DOHH2 (cell line): ENCODE measurements around the gene REEP3.

Experiments used
- H3F3A ChIP-seq: fragments of 200-600 bp; sonication (generic), shearing (Covaris generic); 2 replicates; pipeline ENCODE4 v1.6.0; 2016; ENCODE audit warnings: antibody characterized with exemption, mild to moderate bottlenecking; ENCODE audit not compliant: control insufficient read depth, insufficient read depth
- H3K27ac ChIP-seq: fragments of 200-600 bp; sonication (generic); 2 replicates; pipeline ENCODE4 v1.5.1; 2014; ENCODE audit warnings: low read depth, mild to moderate bottlenecking, low read length, moderate library complexity
- H3K27me3 ChIP-seq: fragments of 200-600 bp; sonication (generic); 2 replicates; pipeline ENCODE4 v1.6.1; 2014; ENCODE audit warnings: mild to moderate bottlenecking, low read length, mixed read lengths; ENCODE audit not compliant: control insufficient read depth
- H3K36me3 ChIP-seq: fragments of 200-600 bp; sonication (generic); 2 replicates; pipeline ENCODE4 v1.6.1; 2014; ENCODE audit warnings: mild to moderate bottlenecking, low read length, moderate library complexity, mixed read lengths; ENCODE audit not compliant: control insufficient read depth
- H3K4me1 ChIP-seq: fragments of 200-600 bp; sonication (generic); 2 replicates; pipeline ENCODE4 v1.6.1; 2014; ENCODE audit warnings: mild to moderate bottlenecking, low read length, mixed read lengths; ENCODE audit not compliant: control insufficient read depth
- H3K4me2 ChIP-seq: fragments of 200-600 bp; sonication (generic); 2 replicates; pipeline ENCODE4 v1.6.0; 2014; ENCODE audit warnings: mild to moderate bottlenecking, low read length, moderate library complexity
- H3K4me3 ChIP-seq: fragments of 200-600 bp; sonication (generic); 2 replicates; pipeline ENCODE4 v1.5.1; 2014; ENCODE audit warnings: mild to moderate bottlenecking, low read length, mixed read lengths
- H3K79me2 ChIP-seq: fragments of 200-600 bp; sonication (generic); 2 replicates; pipeline ENCODE4 v1.6.1; 2014; ENCODE audit warnings: mild to moderate bottlenecking, low read length, mixed read lengths; ENCODE audit not compliant: control insufficient read depth
- H3K9me2 ChIP-seq: fragments of 200-600 bp; sonication (generic); replicated peaks from 2 replicates; pipeline ENCODE4 v1.6.1; 2014; ENCODE audit warnings: mild to moderate bottlenecking, low read length, mixed read lengths; ENCODE audit not compliant: control insufficient read depth
- H3K9me3 ChIP-seq: fragments of 200-600 bp; sonication (generic); 2 replicates; pipeline ENCODE4 v1.6.1; 2014; ENCODE audit warnings: antibody characterized with exemption, low read length, mixed read lengths; ENCODE audit not compliant: control insufficient read depth, insufficient read depth
- H4K20me1 ChIP-seq: fragments of 200-600 bp; sonication (generic); 2 replicates; pipeline ENCODE4 v1.6.0; 2014; ENCODE audit warnings: low read depth, mild to moderate bottlenecking, antibody characterized with exemption, low read length, moderate library complexity; ENCODE audit not compliant: control insufficient read depth, insufficient read depth
- CTCF ChIP-seq: fragments of 200-600 bp; sonication (generic); IDR thresholded peaks from one replicate; pipeline ENCODE4 v1.5.1; 2014; ENCODE audit warnings: antibody characterized with exemption, mild to moderate bottlenecking, low read depth, low read length; ENCODE audit not compliant: poor library complexity, severe bottlenecking
- EZH2phosphoT487 ChIP-seq: fragments of 200-600 bp; sonication (generic); IDR thresholded peaks from 2 replicates; pipeline ENCODE4 v1.6.1; 2017; ENCODE audit warnings: borderline replicate concordance, mild to moderate bottlenecking, antibody characterized with exemption, low read length, moderate library complexity, mixed read lengths

Gene REEP3

DNA sequence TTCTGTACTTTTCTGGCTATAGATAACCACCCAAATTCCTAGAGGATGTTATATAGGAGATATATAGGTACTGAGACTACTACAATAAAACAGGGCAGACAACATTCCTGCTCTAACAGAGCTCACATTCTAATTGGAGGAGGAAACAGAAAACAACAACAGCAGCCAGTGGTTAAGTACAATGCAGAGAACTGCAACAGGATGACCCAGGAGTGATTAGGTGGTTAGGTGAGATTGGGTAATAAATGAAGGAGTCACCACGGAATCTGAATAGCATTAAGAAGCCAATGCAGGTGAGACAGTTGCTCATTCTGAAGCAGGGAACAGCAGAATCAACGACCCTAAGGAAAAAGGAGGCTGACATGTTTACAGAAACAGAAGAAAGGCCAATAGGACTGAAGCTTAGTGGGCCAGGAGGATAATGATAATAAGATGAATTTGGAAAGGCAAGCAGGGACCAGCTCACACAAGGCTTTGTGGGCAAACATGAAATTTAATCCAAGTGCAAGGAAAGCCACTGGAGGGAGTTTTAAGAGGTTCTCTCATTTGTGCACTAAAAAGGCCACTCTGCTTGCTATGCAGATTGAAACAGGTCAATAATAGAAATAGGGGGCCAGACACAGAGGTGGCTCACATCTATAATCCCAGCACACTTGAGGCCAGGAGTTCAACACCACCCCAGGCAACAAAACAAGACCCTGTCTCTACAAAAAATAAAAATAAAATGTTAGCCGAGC lies 16.9 kb upstream of the REEP3 start:
- Histone ChIP-seq H3K27me3 (no peaks in the 10 kb centered on the region), H3K4me2 (no peak overlapping the region)

GRCh38 chr10:63505562-63505961 lies 15.6 kb upstream of the REEP3 start:
- Histone ChIP-seq H3K36me3 (no peaks in the 10 kb centered on the region), H3K79me2 (peaks cover 65% of the 10 kb centered on the region), H3K27ac (no peak overlapping the region), H3K4me3 (no peak overlapping the region), H3K9me2 (no peaks in the 10 kb centered on the region), H3F3A (no peaks in the 10 kb centered on the region), H4K20me1 (peaks cover 8% of the 10 kb centered on the region; the same call in 1 of the 2 replicates), H3K27me3 (no peaks in the 10 kb centered on the region), H3K9me3 (no peaks in the 10 kb centered on the region), H3K4me2 (no peak overlapping the region), H3K4me1 (no peaks in the 10 kb centered on the region)
- TF ChIP-seq EZH2phosphoT487 (no peak), CTCF (no peak)

More for the DNA sequence above, 16.9 kb upstream of the REEP3 start:
- Histone ChIP-seq H3F3A (no peaks in the 10 kb centered on the region), H4K20me1 (peaks cover 8% of the 10 kb centered on the region; the same call in 1 of the 2 replicates), H3K4me3 (no peak overlapping the region), H3K27ac (no peak overlapping the region), H3K36me3 (no peaks in the 10 kb centered on the region), H3K79me2 (peaks cover 67% of the 10 kb centered on the region), H3K9me2 (no peaks in the 10 kb centered on the region), H3K4me1 (no peaks in the 10 kb centered on the region), H3K9me3 (no peaks in the 10 kb centered on the region)
- TF ChIP-seq EZH2phosphoT487 = no peak
- no peak for TF ChIP-seq CTCF

- no peak for TF ChIP-seq CTCF
- no peak for TF ChIP-seq EZH2phosphoT487
- no peak overlapping the region for H3K4me2 ChIP-seq
- H4K20me1 ChIP-seq = peaks cover 8% of the 10 kb centered on the region; the same call in 1 of the 2 replicates
- no peak overlapping the region for H3K4me3 ChIP-seq
- no peaks in the 10 kb centered on the region for H3K9me3 ChIP-seq
- peaks cover 68% of the 10 kb centered on the region for H3K79me2 ChIP-seq
- H3K9me2 ChIP-seq = no peaks in the 10 kb centered on the region
- H3K4me1 ChIP-seq = no peaks in the 10 kb centered on the region
- no peaks in the 10 kb centered on the region for H3F3A ChIP-seq
- no peaks in the 10 kb centered on the region for H3K27me3 ChIP-seq
- no peak overlapping the region for H3K27ac ChIP-seq
- no peaks in the 10 kb centered on the region for H3K36me3 ChIP-seq
Observed at GRCh38 chr10:63506554-63506953, 14.6 kb upstream of the REEP3 start.
